MCF 10A (cell line): Measurements from ENCODE around the gene RAP2C. TPM values are rescaled to one million over a fixed set of nuclear protein-coding genes. Genes with fewer than 3 reads are reported as not detected.

Experiments used
- Bru-seq: library from RNA; stranded (reverse); fragments of 400-500 nt; gene quantifications from one replicate; lab custom pipeline; 2021; lab: Mats Ljungman, UMichigan
- BruChase-seq, 2 experiments: library from RNA; stranded (reverse); fragments of 400-500 nt; gene quantifications; one replicate each; lab custom pipeline; 2021; lab: Mats Ljungman, UMichigan
- BruUV-seq: library from RNA; stranded (reverse); fragments of 400-500 nt; replicated peaks from 2 replicates; lab custom pipeline; 2021; lab: Mats Ljungman, UMichigan
- CTCF ChIA-PET: fragments of 300-600 bp; sonication (Branson Sonifier 250); formaldehyde crosslinking; extraction: SDS; loops from one replicate; lab custom pipeline; 2021; ENCODE audit warnings: antibody characterized with exemption, inconsistent platforms; lab: Yijun Ruan, JAX
- POLR2A ChIA-PET: fragments of 300-600, 350-650 bp; sonication (Branson Sonifier 250); formaldehyde crosslinking; extraction: SDS; loops from one replicate; lab custom pipeline; 2020; ENCODE audit warnings: antibody characterized with exemption, inconsistent platforms; lab: Yijun Ruan, JAX
- DNase-seq: peaks from one replicate; pipeline ENCODE4 v3.0.0-alpha.2; 2018; ENCODE audit not compliant: unreplicated experiment
- H3K27ac Mint-ChIP-seq: one replicate; pipeline ENCODE4 v1.8.0; 2022; ENCODE audit warnings: mild to moderate bottlenecking, low read depth, mixed read lengths; ENCODE audit not compliant: unreplicated experiment
- H3K27me3 Mint-ChIP-seq: one replicate; pipeline ENCODE4 v1.8.0; 2022; ENCODE audit warnings: mixed read lengths; ENCODE audit not compliant: insufficient read depth, unreplicated experiment
- H3K36me3 Mint-ChIP-seq: one replicate; pipeline ENCODE4 v1.8.0; 2022; ENCODE audit warnings: mild to moderate bottlenecking, moderate library complexity, mixed read lengths; ENCODE audit not compliant: insufficient read depth, unreplicated experiment
- H3K4me1 Mint-ChIP-seq: one replicate; pipeline ENCODE4 v1.8.0; 2022; ENCODE audit warnings: mixed read lengths; ENCODE audit not compliant: insufficient read depth, unreplicated experiment
- H3K4me3 Mint-ChIP-seq: one replicate; pipeline ENCODE4 v1.8.0; 2022; ENCODE audit warnings: mild to moderate bottlenecking, moderate library complexity, mixed read lengths; ENCODE audit not compliant: unreplicated experiment
- H3K9me3 Mint-ChIP-seq: one replicate; pipeline ENCODE4 v1.8.0; 2022; ENCODE audit warnings: mixed read lengths; ENCODE audit not compliant: unreplicated experiment
- CTCF ChIP-seq: fragments of 200-600 bp; IDR thresholded peaks from one replicate; pipeline ENCODE4 v1.8.0; 2022; ENCODE audit warnings: antibody characterized with exemption, mild to moderate bottlenecking; ENCODE audit not compliant: unreplicated experiment
- intact Hi-C: fragments of 100-400 bp; cut with micrococcal nuclease; formaldehyde crosslinking; loops from 2 replicates; pipeline ENCODE4 v1.14.1; 2022
- long read RNA-seq: library from polyadenylated mRNA; stranded (forward); transcript quantifications from one replicate; pipeline ENCODE4 v2.0.0, GENCODE V29; 2022
- total RNA-seq: library from RNA; stranded (reverse); gene quantifications from 2 replicates; pipeline ENCODE4 v1.2.3, GENCODE V29; 2022

RAP2C gene
- total RNA-seq (36.3 and 37.0 TPM in 2 replicates), Bru-seq, nascent RNA (percentile 91 among the genes with signal in this experiment), BruChase-seq, experiment 1, labeled RNA remaining after a 6-hour chase (percentile 96 among the genes with signal in this experiment), BruChase-seq, experiment 2, labeled RNA remaining after a 2-hour chase (percentile 95 among the genes with signal in this experiment)
- long read RNA-seq, transcript RAP2C-201 (4 exons, 3,896 nt): major isoform, 20 of 57 reads
- long read RNA-seq, partial matches to known transcripts: 19 of 57 reads
- long read RNA-seq, other reads (novel, unspliced or antisense): 18 of 57 reads

GRCh38 chrX:132219343-132219768 is at the start of gene RAP2C:
RAP2C (minus strand) TSS chrX:132219447; CDS start chrX:132217268, 2,179 bp downstream.
- peaks cover 7% of the 10 kb centered on the region for H3K4me1 Mint-ChIP-seq
- peak; percentile 78 for DNase-seq
- no TSS peak for BruUV-seq
- H3K27ac Mint-ChIP-seq: peak within 1 kb of the TSS; percentile 72
- peak within 1 kb of the TSS; percentile 80 for H3K4me3 Mint-ChIP-seq
- H3K36me3 Mint-ChIP-seq: peaks cover under 1% of the 10 kb centered on the region
- ChIA-PET POLR2A (interaction anchor here (0.6 to 3.6 kb wide), 8 partner anchors 49 to 272 kb away, joined by 3 to 19 read pairs (median 5); partner anchors contain the start of genes MBNL3 and STK26), CTCF (interaction anchor here (0.7 to 3.5 kb wide), 30 partner anchors 11 to 1509 kb away, joined by 3 to 35 read pairs (median 4); no protein-coding TSS in a partner anchor)
- intact Hi-C loops: loop anchor here (1.0 kb wide), 4 partner anchors 127 to 508 kb away; no protein-coding TSS in a partner anchor
- no peaks in the 10 kb centered on the region for H3K9me3 Mint-ChIP-seq
- peaks cover 66% of the 10 kb centered on the region for H3K27me3 Mint-ChIP-seq
- TF ChIP-seq CTCF: peak; percentile 48

- POLR2A ChIA-PET: interaction anchor here (0.7 to 1.3 kb wide), 2 partner anchors 11 to 40 kb away, joined by 3 to 4 read pairs; no protein-coding TSS in a partner anchor
- H3K27ac Mint-ChIP-seq: no peak overlapping the region
- H3K4me3 Mint-ChIP-seq: no peak overlapping the region
- peaks cover 6% of the 10 kb centered on the region for H3K9me3 Mint-ChIP-seq
- DNase-seq: no peak
- CTCF ChIA-PET: interaction anchor here (1.6 kb wide), 1 partner anchor 25 kb away, joined by 4 read pairs; no protein-coding TSS in a partner anchor
- no peaks in the 10 kb centered on the region for H3K36me3 Mint-ChIP-seq
- H3K4me1 Mint-ChIP-seq: peaks cover 13% of the 10 kb centered on the region
- H3K27me3 Mint-ChIP-seq: peaks cover 59% of the 10 kb centered on the region
- no peak for TF ChIP-seq CTCF
- intact Hi-C loops: no loop called here
- no TSS peak for BruUV-seq
Observed at GRCh38 chrX:132267392-132267791, 48.1 kb upstream of the RAP2C start.

GRCh38 chrX:132266583-132267355 is 47.5 kb upstream of the RAP2C start:
- TF ChIP-seq CTCF: no peak
- Mint-ChIP-seq H3K27ac (no peak overlapping the region), H3K4me1 (peaks cover 11% of the 10 kb centered on the region), H3K36me3 (no peaks in the 10 kb centered on the region), H3K27me3 (peaks cover 61% of the 10 kb centered on the region), H3K4me3 (no peak overlapping the region), H3K9me3 (peaks cover 6% of the 10 kb centered on the region)
- no TSS peak for BruUV-seq
- ChIA-PET CTCF (interaction anchor here (0.6 to 1.6 kb wide), 4 partner anchors 15 to 348 kb away, joined by 3 to 6 read pairs (median 4); no protein-coding TSS in a partner anchor), POLR2A (interaction anchor here (0.7 kb wide), 1 partner anchor 40 kb away, joined by 3 read pairs; no protein-coding TSS in a partner anchor)
- DNase-seq: no peak
- intact Hi-C loops: no loop called here
